Effector CD8-positive, alpha-beta T cell (primary cell): ENCODE measurements around the gene ZMIZ1.

Experiments used
- DNase-seq: peaks from one replicate; lab custom pipeline; 2025; lab: John Stamatoyannopoulos, UW
- total RNA-seq, 4 experiments: gene quantifications; one replicate each; lab custom pipeline; 2026; lab: John Stamatoyannopoulos, UW

The ZMIZ1 gene, protein sequence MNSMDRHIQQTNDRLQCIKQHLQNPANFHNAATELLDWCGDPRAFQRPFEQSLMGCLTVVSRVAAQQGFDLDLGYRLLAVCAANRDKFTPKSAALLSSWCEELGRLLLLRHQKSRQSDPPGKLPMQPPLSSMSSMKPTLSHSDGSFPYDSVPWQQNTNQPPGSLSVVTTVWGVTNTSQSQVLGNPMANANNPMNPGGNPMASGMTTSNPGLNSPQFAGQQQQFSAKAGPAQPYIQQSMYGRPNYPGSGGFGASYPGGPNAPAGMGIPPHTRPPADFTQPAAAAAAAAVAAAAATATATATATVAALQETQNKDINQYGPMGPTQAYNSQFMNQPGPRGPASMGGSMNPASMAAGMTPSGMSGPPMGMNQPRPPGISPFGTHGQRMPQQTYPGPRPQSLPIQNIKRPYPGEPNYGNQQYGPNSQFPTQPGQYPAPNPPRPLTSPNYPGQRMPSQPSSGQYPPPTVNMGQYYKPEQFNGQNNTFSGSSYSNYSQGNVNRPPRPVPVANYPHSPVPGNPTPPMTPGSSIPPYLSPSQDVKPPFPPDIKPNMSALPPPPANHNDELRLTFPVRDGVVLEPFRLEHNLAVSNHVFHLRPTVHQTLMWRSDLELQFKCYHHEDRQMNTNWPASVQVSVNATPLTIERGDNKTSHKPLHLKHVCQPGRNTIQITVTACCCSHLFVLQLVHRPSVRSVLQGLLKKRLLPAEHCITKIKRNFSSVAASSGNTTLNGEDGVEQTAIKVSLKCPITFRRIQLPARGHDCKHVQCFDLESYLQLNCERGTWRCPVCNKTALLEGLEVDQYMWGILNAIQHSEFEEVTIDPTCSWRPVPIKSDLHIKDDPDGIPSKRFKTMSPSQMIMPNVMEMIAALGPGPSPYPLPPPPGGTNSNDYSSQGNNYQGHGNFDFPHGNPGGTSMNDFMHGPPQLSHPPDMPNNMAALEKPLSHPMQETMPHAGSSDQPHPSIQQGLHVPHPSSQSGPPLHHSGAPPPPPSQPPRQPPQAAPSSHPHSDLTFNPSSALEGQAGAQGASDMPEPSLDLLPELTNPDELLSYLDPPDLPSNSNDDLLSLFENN
- 25.5 to 46.2 (median 35.9) reads per million in 4 experiments for total RNA-seq

DNA sequence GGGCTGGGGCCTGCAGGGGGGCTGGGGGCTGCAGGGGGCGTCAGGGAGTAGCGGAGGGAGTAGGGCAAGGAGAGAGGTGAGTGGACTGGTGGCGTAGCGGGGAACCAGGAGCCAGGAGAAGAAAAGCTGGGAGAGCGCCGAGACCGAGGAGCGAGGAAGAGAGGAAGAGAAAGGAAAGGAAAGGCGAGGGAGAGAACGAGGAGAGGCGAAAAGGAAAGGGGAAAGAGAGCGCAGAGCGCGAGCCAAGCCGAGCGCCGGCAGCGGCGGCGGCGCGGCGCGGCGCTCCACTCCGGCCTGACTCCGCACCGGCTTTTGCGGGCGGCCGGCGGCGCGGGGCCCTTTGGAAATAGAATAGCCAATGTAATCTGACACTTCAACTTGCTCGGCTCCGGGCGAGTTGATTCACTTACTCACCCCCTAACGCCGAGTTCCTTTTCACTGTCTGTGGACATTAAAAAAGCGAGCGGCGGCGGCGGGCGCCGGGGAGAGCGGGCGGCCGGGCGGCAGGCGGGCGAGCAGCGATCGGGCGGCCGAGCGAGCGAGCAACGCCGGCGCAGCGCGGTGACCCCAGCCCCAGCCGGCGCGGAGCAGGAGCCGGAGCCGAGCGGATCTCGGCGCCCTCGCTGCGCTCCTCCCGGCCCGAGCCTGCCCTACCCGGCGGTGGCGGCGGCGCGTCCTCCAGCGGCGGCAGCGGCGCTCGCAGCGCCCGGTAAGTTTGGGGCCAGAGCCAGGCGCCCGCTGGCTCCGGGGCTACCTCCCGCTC, at the start of gene ZMIZ1:
TSS of gene ZMIZ1 (plus strand) at position 405 of the 763 bp plus-strand sequence. CDS start 132,667 bp downstream, outside the sequence.
- DNase-seq = peak; percentile 66

DNA sequence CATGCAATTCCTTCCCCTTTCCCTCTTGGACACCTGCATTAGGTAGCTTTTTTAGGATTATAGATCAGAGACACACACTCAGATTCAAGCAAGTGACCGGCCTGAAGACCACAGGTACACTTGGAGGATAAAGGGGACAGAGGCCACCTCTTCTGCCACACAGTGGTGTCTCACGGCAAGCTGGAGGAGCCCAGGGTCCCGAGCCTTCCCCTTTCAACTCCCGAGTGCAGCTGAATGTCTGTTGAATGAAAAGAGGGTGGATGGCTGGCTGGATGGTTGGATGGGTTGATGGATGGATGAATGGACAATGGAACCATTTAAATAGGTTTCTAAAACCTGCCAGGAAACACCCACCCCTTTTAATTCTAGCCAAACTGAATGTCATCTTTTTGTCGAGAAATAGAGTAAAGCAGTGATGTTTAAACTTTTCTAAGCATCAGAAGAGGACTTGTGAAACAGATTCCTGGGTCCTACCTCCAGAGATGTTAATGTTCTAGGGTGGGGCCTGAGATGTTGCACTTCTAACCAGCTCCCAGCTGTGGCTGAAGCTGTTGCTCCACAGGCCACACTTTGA, 49.2 kb upstream of the ZMIZ1 start:
- no peak for DNase-seq

DNA sequence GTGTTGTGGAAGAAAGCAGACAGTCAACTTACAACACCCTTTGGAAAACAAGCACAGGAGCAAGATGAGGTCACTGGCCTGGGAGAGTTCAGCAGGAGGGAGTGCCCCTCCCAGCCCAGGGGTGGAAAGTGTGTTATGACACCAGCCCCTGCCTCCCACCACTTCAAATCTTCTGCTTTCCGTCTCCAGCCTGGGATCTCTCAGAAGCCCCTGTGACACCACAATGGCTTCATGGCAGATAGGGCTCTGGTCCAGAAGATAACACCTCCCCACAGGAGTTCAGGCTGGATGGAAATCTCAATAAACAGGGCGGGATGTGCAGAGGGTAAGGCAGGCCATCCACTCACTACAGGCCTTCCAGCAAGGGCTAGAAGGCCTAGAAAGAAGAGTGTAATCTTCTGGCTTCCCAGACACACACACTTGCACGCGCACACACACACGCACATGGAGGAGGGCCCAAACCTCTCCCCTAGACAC, 48.7 kb upstream of the ZMIZ1 start:
- no peak for DNase-seq

DNA sequence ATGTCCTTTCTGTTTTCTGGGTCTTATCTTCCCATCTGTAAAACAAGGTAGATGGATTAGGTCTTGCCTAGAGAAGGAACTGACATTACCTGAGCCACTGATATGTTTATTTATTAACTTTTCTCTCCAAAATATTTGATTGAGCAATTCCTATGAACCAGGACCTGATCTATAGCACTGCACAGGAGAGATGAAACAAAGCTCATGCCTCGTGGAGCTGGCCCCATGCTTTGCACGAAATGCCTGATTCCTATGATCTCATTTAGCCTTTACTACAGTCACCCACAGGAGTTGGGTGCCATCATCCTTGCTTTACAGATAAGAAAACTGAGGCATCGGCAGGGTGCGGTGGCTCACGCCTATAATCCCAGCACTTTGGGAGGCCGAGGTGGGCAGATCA, 48.2 kb upstream of the ZMIZ1 start:
- DNase-seq = no peak

DNA sequence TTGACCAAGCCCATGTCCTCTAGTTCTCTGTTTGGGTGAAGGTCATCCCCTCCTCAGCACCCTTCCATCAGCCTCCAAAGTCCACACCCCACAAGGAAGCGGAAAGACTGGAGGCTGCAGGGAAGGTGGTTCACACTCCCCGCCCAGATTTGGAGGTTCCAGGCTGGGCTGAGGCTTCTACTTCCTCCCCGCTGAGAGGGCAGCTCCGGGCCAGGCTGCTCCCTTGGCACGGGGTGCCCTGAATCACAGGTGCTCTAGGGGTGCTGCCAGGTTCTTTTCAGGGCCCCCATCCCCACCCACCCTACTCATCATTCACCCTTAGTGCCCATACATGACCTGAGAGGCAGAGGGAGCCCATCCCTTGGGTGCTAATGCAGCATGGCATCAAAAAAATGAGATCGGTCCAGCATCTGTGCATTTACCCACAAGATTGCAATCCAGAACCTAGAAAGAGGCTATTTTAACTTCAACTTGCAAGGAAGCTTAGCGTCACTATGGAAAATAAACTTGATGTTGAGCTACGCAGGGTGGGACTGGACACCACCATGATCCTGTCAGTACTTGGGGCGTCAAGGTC, 47.3 kb upstream of the ZMIZ1 start:
- DNase-seq = no peak

DNA sequence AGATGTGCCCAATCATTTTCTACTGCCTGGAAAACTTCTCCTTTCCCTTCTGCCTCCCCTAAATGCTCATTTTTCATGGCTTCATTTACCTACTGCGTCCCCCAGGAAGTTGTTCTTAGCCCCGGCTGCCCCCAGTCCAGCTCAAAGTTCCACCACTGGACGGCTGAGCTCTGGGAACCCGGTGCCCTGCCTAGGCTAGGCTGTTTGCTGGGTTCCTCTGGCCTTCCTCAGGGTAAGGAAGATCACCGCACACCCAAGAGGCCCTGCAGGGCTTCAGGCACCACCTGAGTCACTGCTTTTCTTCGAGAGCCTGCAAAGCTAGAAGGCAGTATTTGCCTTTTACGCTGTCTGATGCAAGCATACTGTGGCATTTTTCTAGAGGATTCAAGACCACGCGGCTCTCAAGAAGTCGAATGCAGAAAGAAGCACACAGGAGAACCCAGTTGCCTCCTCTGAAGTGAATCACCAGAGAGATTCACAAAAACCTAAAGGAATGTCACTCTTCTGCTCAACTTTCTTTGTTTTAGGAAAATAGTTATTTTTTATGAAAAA, 46.7 kb upstream of the ZMIZ1 start:
- DNase-seq = no peak

DNA sequence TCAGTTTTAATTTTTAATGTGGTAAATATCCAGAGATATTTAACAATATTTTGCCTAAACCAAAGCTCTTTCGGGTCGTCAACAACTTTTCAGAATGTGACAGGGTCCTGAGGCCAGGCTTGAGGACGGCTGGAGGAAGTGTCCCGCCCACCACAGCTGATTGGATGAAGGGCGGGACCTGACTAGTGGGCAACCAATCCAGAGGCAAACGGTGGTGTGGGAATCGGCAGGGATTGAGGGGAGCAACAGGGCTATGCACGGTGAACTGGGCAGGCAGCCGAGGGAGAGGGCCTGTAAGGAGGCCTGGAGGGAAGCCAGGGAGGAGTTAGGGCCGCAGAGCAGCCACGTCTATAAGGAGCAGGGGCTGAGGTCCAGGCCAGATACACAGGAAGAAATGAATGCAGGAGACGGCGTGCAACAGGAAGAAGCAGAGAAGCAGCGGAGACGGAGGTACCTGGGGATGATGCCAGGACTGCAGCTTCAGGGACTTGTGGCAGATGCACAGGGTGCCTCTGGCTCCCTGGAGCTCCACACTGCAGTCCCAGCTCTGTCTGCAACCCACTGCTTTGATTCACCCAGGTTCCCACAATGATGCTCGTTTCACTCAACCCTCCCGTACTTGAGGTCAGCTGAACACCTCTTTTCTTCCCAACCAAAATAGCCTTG, 46.1 kb upstream of the ZMIZ1 start:
- DNase-seq = no peak

DNA sequence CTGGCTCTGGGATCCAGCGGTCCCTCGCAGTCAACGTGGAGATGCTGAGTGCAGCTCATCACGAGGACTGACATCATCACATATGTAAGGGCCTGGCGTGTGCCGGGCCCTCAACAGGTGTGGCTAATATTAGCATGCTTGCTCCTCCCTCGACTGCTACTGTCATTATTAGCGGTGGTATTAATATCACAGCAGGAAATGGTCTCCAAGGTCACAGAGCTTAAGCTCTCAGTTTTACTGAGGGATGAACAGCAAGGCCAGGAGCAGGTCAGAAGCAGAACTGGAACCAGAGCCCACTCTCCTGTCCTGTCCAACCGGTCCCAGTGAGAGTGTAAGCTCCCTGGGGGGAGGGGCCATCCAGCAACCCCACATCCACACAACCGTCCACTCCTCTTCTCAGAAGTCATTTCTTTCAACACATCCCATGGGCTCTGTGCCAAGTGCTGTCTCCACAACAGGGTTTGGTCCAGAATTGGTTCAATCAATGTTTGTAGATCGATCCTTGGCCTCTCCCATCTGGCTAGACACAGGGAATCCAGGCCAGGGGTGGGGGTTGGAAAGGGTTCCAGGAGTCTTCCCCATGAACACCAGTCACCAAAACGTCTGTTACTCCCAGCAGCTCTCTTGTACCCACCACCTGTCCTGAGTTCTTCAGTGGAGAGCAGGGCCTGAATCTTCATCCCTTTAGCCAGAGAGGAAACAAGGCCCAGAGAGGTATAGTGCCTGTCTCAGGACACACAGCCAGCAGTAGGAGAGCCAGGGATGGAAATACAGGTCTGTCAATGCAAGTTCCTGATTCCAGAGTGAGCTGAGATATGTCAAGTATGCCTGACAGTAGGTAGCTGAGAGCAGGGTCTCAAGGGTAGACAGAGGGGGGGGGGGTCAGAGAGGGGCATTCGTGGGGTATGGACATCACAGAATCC, 45.3 kb upstream of the ZMIZ1 start:
- DNase-seq = no peak

DNA sequence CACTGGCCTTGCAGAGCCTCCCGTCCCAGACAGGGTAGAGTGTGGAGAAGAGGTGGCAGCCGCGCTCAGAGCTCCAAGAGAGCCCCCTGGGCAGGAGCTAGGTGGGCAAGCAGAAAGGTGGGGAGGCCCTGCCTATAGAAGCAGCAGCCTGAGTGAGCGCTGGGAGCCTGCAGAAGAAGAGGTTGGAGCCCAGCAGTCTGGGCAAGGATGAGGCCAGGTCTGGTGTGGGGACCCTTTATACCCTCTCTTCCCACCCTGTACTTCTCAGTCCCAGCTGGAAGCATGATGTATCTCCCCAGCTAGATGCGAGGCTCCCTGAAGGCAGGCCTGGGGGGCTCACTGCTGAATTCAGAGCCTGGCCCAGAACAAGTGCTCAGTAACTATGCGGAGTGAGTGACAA, 44.5 kb upstream of the ZMIZ1 start:
- DNase-seq = no peak

DNA sequence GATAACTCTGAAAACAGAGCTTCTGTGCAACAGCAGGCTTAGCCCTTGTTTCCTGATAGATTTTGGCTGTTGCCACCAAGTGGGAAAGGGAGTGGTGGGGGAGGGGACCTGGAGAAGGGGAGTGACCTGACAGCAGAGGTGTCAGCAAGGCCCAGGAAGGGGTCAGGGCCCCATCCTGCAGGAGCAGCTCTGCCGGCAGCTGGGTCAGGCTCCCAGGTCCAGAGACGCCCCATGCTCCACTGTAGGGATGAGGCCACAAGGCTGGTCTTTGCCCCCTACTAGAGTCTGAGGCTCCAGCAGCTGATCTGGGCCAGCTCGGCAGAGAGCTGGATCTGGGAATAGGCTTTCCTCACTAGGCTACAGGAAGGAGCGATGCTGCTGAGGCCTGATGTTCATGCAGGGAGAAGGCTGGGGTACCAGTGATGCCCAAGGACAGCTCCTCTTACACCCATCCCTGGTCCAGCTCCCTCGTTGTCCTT, 44.0 kb upstream of the ZMIZ1 start:
- DNase-seq = no peak

DNA sequence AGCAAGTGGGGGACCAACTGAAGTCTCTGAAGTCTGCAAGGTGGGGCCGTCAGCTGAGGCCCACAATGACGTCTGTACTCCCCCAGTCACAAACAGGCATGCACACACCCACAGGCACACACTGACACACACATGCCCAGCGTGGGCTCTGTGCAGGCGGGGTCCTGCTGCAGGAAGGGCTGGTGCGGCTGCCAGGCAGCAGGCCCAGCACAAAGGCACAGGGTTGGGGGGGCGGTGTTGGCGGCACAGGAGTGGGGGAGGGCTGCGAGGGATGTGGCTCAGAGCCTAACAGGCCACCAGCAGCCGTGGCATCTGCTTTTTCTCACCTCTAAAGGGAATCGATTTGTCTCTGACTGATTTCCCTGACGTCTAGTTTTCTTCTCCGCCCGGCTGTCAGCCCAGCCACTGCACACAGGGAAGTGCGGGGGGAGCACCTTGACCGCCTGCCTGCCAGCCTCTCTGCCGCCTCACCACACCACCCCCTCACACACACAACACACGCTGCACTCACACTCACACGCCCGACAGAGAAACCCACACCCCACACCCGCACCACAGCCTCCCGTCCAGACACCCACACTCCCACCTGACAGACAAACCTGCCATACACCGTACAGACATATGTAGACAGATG, 43.5 kb upstream of the ZMIZ1 start:
- DNase-seq = peak; percentile 16

DNA sequence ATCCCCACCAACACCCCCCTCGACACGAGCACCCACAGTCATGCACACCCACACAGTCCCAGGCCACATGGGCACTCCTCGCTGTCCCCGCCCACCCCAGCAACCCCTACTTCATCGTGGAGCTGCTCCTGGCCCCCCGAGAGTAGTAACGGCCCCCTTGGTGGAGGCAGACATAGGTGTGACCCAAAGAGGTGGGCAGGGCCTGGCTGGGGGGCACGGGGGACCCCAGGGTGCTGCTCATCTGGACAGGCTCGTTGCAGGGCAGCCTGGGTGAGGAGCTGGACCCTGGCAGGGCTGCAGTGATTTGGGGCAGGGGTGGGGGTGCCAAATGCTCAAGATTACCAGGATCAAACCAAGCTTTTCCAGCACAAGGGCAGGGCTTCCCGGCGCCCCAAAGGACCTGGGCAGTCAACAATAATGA, 42.4 kb upstream of the ZMIZ1 start:
- no peak for DNase-seq

DNA sequence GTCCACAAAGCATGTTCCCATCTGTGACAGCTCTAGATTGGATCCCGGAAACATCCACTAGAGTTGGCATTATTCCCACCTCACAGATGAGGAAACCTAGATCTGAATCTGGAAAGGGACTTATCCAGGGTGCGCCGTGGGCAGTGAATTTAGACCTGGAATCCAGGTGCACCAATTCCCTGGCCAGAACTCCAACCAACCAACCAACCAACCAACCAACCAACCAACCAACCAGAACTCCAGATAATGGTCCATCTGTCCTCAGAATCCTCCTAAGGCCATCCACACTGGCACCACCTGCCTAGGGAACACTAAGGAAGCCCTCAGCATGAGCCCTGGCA, 42.0 kb upstream of the ZMIZ1 start:
- no peak for DNase-seq

DNA sequence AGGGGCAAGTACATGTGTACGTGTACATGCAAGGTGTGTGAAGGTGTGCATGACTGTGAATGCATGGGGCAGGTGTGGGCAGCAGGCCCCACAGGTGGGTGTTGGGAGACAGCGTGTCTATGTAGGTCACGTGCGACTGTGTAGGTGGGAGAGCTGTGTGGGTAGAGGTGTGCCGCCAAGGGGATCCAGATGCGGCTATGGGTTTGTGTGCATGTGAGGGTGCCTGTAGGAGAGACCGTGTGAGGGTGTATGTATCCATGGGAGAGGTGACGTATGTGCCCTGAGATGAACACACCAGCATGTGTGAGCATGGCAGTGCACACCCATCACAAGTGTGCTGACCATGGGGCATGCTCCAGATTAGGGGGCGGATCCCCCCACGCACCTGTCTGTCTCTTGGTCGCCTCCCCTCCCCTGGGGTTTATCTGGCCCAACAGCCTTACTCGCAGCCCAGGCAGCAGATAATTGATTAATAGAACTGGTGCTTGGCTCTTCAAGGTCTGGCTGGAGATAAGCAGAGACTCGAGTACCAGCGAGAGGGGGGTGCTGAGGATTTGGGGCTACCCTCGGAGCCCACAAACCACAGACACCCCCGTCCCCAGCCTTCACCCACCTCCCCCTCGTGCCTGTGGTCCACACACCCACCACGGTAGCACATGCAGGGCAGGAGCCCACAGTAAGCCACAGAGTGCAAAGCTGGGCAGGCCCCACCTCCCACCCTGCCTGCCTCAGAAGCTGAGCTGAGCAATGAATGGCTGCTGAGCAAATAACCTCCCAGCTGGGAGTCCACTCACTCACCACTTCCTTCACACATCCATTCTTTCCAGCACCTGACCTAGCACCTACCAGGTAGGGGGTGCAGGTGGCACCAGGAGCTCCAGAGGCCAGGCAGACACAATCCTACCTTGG, 41.4 kb upstream of the ZMIZ1 start:
- no peak for DNase-seq

DNA sequence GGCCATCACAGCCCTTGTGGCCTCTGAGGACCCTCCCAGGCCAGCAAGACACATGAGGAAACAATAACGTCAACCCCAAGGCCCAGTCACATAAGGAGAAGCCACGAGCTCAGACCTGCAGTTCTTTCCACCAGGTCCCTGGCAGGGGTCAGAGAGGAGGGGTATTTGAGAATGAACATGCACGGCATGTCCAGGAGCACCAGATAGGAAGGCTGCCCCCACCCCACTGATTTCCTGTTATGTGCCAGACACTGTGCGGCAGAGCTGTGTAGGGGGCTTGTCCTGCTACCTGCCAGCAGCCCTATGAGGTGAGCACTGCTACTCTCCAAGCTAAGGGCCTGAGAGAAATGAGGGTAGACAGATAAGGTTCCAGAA, 40.7 kb upstream of the ZMIZ1 start:
- no peak for DNase-seq

DNA sequence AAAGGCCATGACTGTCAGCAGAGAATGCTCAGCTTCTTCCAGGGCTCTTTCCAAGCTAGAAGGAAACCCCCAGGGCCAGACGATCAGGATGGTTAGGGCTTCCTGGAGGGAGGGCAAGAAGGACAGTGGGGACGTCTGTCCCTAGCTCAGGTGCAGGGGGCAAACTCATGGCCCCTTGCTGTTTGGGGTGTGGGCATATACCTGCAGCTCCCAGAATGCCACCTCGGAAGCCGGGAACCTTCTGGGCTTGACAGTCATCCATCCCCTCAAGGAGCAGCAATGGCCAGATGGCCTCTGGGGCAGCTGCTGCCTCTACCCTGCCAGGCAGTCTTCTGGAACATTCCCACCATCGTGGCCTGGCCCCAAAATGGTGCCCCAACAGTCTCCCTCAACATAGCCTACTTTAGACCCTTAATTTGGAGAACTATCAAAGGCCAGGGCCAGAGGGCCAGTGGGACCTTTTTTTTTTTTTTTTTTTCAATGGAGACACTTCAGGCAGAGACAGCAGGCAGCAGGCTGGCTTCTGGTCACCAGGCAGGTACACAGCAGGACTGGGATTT, 40.2 kb upstream of the ZMIZ1 start:
- no peak for DNase-seq
